CD4-positive, alpha-beta T cell treated with Interleukin-6 at 100 ng/mL for 8 hours (primary cell): ENCODE measurements around the gene CLDN11.

ENCODE experiments used
- DNase-seq: peaks from one replicate; pipeline ENCODE4 v3.0.0-alpha.2; 2020; ENCODE audit warnings: mixed read lengths, low spot score

The CLDN11 gene

DNA sequence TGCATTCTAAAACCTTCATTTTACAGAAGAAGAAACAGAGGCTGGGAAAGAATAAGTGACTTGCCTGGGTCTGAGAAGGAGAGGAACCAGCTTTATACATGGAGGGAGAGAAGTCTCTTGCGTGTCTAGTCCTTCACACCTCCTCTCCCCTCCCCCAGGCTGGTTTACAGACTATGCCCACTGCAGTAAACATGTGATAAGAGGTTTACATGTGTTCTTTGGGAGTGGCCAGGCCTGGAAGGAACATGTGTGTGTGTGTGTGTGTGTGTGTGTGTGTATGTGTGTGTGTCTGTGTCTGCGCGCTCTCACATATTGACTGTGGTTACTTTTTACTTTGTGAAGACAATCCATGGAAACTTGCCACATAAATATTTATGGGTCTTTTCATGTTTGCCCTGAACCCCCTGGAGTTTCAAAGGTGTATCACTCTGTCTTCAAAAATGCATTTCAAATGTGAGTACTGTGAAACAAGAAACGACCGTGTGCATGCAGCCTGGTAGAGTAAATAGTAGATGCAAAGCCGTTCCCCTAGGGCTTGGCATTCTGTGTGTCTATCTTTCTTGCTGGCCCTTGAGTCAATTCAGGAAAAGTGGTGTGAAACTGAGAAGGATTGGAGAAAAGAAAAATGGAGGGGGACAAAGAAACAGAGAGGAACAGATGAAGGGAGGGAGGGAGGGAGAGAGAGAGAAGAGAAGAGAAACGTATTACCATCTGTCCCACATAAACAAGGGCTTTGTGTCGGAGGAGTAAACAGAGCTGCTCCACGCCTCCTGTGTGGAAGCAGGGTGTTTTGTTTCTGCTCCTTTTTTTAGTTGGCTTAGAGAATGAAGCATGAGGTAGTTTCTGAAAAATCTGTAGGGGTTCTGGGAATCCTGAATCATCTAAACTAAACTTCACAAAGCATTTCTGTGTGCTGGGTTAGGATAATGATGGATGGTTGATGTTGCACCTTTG is 51.7 kb downstream of the CLDN11 start:
- no peak for DNase-seq

DNA sequence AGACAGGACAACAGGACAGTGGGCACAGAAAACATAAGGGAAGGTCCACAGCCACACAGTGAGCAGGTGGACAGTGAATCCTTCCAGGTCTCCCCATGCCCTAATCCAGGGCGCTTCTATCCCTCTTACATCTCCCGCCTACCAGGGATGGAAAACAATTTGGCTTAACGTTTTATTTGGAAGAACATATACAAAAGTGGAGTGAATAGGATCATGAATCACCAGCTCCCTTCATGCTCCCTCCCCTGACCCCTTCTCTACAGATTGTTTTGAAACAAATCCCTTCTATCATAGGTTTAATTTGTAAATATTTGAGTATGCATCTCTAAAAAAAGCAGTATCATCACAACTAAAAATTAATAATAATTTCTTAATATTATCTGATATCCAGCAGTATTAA is 52.5 kb downstream of the CLDN11 start:
- no peak for DNase-seq

DNA sequence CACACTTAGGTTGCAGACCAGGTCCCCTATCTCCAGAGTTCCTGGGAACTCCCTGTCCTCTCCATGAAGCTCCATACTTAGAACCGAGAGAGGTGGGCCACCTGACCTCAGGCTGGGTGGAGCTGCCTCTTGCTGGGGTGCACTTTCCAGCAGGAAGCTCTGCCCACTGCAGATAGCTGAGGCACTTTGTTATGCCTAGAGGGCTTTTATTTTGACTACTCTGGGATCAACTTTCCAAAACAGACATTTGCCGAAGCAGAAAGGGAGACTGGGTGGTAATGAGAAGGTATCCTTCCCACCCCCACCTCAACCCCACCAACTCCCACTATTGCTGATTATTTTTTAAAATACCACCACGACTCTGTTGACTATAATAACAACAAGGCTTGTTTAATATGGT is 54.7 kb downstream of the CLDN11 start:
- no peak for DNase-seq

DNA sequence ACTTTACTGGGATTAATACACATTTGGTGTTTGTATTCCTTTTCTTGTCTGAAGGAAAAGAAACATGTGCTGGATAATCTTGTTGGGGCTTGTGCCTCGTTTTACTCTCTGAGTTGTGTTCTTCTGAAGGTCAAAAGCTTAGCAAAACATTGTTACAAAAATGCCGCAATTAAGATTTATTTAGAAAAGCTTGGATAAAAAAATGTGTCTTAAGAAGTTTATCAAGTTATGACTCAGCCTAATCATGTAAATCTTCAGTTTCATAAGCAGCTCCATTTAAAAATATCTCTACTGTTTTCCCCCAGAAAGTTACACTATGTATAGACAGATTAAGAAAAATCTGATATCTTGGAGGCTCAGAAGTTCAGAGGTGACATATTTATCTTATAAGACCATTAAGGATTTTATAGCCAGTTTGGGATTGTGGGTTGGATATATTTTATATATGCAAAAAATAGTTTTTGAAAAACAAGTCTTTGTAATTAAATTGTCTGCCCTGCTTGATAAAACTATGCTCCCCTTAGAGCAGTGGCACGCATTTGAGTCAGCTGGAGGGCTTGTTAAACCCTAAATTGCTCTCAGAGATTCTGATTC is 56.5 kb downstream of the CLDN11 start:
- no peak for DNase-seq

DNA sequence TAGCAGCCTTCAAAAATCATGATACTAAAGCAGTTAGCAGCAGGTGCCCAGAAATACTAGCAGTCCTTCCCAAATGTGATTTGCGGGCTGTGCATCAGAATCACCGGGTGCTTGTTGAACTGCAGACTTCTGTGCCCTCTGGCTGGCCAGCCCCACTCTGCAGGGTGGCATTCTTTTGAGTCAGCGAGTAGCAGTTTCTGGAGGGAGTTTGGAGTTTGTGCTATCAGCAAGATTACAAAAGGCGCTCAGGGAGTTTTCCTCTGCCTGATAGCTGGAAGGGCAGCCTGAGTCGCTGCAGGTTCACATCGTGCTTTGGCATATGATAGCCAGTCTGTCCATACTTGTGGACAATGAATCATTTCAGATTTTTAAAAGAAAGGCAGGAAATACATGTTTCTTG is 57.6 kb downstream of the CLDN11 start:
- no peak for DNase-seq

DNA sequence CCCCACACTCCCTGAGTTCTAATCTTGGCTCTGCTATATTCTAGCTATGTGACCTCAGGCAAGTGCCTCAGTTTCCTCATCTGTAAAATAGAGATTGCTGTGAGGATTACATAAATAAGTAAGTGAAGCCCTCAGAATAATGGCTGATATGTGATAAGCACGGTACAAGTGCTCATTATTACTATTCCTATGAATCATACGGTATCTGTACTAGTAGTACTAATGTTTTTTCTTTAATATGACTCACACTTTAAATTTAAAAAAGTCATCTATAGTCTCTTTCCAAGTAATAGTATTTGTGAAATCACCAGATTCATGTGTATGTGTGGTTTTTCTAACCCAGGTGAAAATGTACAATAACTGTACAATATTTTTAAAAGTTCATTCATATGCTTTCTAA is 58.7 kb downstream of the CLDN11 start:
- no peak for DNase-seq

DNA sequence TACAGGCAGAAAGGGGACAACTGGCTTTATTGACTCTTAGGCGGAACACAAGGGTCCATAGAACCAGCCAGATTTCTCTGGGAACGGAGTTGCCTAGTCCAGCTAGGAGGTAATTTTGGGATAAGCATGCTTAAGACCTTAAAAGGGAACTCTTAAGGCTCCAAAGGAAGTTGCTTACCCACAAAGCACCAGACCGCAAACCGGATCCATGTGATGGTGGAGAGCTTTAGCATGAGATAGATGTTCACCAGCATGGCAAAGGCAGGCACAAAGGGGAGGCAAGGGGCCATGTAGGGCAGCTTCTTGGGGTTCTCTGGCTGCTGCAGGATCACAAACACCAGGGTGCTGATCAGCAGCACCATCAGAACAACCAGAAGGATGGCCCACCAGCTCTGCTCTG is 61.4 kb downstream of the CLDN11 start:
- no peak for DNase-seq

DNA sequence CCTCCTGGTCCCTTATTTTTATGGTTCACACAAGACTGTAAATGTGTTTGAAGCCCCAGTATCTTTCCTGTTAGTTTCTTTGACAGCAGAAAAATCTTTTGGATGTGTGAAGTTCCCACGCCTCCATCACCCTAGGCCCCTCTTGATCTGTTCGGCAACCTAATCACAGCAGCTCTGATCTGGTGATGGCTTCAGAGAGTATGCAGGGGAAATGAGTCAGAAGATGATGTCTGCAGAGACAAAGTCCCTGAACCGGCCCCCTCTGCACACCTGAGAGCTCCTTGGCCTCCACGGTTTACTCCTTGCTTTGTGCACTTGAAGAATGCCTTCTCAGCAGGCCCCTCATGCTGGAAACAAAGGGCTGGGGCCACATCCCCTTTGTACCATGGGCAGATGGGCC is 63.5 kb downstream of the CLDN11 start:
- no peak for DNase-seq

DNA sequence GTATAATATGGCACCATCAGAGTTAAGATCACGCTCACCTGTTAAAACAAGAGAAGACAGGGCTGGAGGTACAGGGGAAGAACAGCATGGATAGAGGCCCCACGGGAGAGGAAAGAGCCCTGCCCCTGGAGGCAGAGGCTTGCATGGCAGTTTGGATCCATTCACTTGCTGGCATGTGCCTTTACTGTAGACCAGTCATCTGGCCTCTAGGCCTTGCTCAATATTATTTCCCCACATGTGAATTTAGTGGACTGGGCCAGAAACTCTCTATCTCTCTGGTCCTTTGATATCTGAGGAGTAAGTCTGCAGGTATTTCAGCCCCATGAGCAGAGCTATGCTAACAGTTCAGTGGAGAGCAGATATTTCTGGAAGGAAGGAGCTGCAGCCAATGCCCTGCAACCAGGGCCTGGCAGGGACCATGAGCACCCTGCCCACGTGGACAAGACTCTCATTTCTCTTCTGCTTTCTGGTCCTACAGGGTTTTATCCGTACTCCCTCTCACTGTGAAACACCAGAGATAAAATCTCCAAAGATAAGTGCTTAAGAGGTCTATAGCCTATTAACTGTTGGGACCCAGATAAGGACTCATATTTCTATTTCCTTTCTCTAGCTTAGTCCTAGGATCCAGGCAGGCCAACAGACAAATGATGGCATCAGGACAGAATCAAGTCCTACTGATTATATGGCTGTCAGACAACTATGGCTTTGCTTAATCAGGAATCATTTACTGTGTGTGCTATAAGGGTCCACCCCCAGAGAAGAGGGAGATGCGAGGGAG is 65.0 kb downstream of the CLDN11 start:
- no peak for DNase-seq
